A549 (cell line): ENCODE data around the gene AXIN2.

Source experiments
- RARB ChIP-seq: fragments of 250-450 bp; sonication (Bioruptor Pico); IDR thresholded peaks from 2 replicates; pipeline ENCODE4 v1.8.0; 2021; ENCODE audit warnings: mild to moderate bottlenecking, moderate library complexity
- TF ChIP-seq, protein P1 (sequence below): fragments of >200 bp; sonication (Bioruptor Twin); formaldehyde crosslinking; IDR thresholded peaks from 3 replicates; pipeline ENCODE4 v1.5.1; 2016

DNA sequence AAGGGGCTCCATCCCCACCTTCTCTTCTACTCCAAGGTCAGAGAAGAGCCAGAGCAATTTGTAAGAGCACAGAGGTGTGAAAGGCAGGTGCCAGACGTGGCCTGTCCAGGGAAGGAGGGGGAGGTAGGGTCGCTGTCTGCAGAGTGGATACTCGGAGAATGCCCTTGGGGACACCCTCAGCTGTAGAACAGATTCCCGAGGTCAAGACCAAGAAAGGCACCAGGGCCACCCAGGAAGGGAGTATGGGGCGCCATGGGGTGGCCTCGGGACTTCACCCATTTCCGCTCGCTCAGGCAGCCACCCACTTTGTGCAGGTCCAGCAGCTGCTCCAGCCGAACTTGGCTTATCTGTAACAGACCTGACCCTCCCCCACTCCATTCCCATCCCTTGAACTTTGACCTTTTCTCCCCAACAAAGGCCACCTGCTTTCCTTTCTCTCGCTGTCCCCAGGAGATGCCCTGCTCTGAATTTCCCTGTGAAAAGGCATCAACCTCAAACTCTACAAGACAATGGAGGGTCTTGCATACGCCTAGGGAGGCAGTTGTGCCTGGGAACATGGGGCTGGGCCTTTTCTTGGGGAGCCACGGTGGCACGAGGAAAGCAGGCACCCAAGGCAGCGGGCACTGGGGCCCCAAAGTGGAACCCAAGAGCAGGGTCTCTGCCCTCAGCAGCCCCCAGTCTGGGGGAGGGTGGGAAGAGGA, 11.3 kb upstream of the AXIN2 start:
- no peak for TF ChIP-seq RARB
- TF ChIP-seq, protein P1, sequence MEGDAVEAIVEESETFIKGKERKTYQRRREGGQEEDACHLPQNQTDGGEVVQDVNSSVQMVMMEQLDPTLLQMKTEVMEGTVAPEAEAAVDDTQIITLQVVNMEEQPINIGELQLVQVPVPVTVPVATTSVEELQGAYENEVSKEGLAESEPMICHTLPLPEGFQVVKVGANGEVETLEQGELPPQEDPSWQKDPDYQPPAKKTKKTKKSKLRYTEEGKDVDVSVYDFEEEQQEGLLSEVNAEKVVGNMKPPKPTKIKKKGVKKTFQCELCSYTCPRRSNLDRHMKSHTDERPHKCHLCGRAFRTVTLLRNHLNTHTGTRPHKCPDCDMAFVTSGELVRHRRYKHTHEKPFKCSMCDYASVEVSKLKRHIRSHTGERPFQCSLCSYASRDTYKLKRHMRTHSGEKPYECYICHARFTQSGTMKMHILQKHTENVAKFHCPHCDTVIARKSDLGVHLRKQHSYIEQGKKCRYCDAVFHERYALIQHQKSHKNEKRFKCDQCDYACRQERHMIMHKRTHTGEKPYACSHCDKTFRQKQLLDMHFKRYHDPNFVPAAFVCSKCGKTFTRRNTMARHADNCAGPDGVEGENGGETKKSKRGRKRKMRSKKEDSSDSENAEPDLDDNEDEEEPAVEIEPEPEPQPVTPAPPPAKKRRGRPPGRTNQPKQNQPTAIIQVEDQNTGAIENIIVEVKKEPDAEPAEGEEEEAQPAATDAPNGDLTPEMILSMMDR = no peak
